ENCODE results near the gene NLGN2. TPM values are rescaled to one million over a fixed set of nuclear protein-coding genes. Genes with fewer than 3 reads are reported as not detected.
A peak's percentile ranks its signal among the peaks of the same experiment; 100 is the strongest.

NLGN2 gene
- total RNA-seq, 1 donor from 2014 or later = 34.3 TPM

- Histone ChIP-seq H3K27me3 (peaks cover 14% of the 10 kb centered on the region), H3K4me1 (peaks cover 18 to 39% of the 10 kb centered on the region in 2 donors)
- intact Hi-C loops (cut with DNase I) = no loop called here
Measured at GRCh38 chr17:7439462-7440112, 31.9 kb downstream of the NLGN2 start, which contains the start of gene FGF11. TSS of gene FGF11 (plus strand) at chr17:7439512. CDS start at chr17:7439621, 109 bp downstream.

DNA sequence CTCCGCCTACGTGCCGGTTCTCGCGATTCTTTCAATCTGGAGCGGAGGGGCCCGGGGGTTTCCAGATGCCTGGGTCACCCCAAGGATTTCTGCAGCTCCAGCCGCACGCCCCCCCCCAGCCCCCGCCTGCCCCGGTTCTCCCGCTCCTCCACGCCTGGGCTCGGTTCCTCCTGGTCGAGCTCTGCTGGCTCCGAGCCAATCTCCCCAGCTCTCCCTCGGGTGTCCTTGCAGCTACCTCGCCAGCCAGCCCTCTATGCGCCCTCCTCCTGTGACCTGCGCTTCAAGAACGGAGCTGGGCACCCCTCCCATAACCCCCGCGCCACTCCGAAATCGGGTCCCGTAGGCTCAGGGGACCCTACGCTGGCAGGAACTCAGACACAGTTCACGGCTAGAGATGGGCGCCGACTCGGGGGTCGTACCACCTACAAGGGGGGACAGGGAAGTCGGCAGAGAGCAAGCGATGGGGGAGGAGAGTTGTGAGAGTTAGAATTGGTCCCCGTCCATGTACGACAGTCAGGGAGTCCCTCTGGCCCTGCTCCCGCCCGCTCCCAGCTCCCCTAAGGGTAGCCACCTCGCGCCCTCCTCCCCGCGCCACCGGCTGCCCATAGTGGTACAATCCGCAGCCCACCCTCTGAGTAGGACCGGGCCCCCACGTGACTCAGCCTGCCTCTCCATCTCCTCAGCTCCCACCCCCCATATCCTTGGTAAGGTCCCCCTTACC, 32.6 kb downstream of the NLGN2 start:
- Histone ChIP-seq H3K9me3 (no peaks in the 10 kb centered on the region), H3K27ac (no peak overlapping the region), H3K4me1 (peaks cover 22 to 45% of the 10 kb centered on the region in 2 donors), H3K27me3 (peaks cover 14% of the 10 kb centered on the region), H3K4me3 (peak overlapping the region; percentile 51 to 53), H3K36me3 (no peaks in the 10 kb centered on the region)
- intact Hi-C loops (cut with DNase I) = no loop called here
- TF ChIP-seq CTCF (IDR thresholded peaks at IDR 0.05) = no peak
- peak in 1 of 2 donors; percentile 73 for DNase-seq (ENCODE audit: low spot score in 2 of 2)

More at GRCh38 chr17:7439462-7440112, 31.9 kb downstream of the NLGN2 start, which contains the start of gene FGF11:
- DNase-seq (ENCODE audit: low spot score in 2 of 2) = no peak
- Histone ChIP-seq H3K27ac (no peak within 1 kb of the TSS), H3K36me3 (no peaks in the 10 kb centered on the region), H3K9me3 (no peaks in the 10 kb centered on the region), H3K4me3 (peak within 1 kb of the TSS; percentile 51 to 69)
- no peak for TF ChIP-seq CTCF (IDR thresholded peaks at IDR 0.05)

- Histone ChIP-seq H3K4me1 (peaks cover 25 to 46% of the 10 kb centered on the region in 2 donors), H3K27me3 (peaks cover 14% of the 10 kb centered on the region), H3K9me3 (no peaks in the 10 kb centered on the region), H3K4me3 (peak overlapping the region; percentile 51 to 53), H3K36me3 (no peaks in the 10 kb centered on the region), H3K27ac (no peak overlapping the region)
- intact Hi-C loops (cut with DNase I) = no loop called here
- no peak for DNase-seq (ENCODE audit: low spot score in 2 of 2)
- TF ChIP-seq CTCF (IDR thresholded peaks at IDR 0.05) = no peak
Measured at GRCh38 chr17:7440834-7441195, 33.2 kb downstream of the NLGN2 start.

DNA sequence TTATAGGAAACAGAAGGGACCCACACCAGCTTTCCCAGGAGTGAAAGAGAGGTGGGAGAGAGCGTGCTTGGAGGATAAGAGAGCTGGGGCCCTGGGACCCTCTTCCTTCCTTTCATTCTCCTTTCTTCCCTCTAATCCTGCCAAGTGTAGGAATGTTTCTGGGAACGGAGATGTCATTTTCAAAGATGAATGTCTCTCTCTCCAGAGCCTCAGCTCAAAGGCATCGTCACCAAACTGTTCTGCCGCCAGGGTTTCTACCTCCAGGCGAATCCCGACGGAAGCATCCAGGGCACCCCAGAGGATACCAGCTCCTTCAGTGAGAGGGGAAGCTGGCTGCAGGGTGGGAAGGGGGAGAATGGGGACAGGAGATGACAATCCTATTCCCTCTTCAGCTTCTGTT, 33.6 kb downstream of the NLGN2 start:
- H3K27ac ChIP-seq = no peak overlapping the region
- no peaks in the 10 kb centered on the region for H3K9me3 ChIP-seq
- no peak for DNase-seq (ENCODE audit: low spot score in 2 of 2)
- TF ChIP-seq CTCF (IDR thresholded peaks at IDR 0.05) = no peak
- peaks cover 27 to 42% of the 10 kb centered on the region in 2 donors for H3K4me1 ChIP-seq
- no peaks in the 10 kb centered on the region for H3K36me3 ChIP-seq
- H3K4me3 ChIP-seq = no peak overlapping the region
- peaks cover 14% of the 10 kb centered on the region for H3K27me3 ChIP-seq
- intact Hi-C loops (cut with DNase I) = no loop called here

DNA sequence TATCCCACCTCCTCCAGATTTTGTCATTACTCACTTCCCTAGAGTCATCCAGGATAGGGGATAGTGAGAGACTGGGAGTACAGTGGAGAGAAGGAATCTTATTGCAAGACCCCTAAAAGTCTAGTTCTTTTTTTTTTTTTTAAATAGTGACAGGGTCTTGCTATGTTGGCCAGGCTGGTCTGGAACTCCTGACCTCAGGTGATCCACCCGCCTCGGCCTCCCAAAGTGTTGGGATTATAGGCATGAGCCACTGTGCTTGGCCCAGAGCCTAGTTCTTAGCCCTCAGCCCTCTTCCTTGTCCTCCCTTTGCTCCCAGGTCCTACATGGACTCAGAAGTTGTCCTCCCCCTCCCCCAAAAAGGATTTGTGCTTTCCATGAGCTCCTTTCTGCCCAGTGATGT, 34.5 kb downstream of the NLGN2 start:
- intact Hi-C loops (cut with DNase I) = no loop called here
- Histone ChIP-seq H3K4me3 (no peak overlapping the region), H3K27ac (no peak overlapping the region), H3K27me3 (peaks cover 18% of the 10 kb centered on the region), H3K4me1 (peaks cover 18 to 38% of the 10 kb centered on the region in 2 donors), H3K9me3 (no peaks in the 10 kb centered on the region), H3K36me3 (no peaks in the 10 kb centered on the region)
- no peak for DNase-seq (ENCODE audit: low spot score in 2 of 2)
- no peak for TF ChIP-seq CTCF (IDR thresholded peaks at IDR 0.05)

All from ascending aorta (tissue), 2 donors.